Measurements from ENCODE around the gene TMEM101.
"Not testable (repeated sequence)": the region's sequence is repeated elsewhere in the genome, so short reads cannot be mapped to it uniquely, and the experiment has no call there.

The TMEM101 gene

GRCh38 chr17:43999024-43999423 is 15.7 kb downstream of the TMEM101 start:
- DNase-seq (ENCODE audit: low read depth) = no peak
- no peak overlapping the region for H3K4me3 ChIP-seq (ENCODE audit: low read depth, low read length)
- TF ChIP-seq CTCF (conservative IDR thresholded peaks at IDR 0.05; ENCODE audit: low read depth, low read length) = no peak

DNA sequence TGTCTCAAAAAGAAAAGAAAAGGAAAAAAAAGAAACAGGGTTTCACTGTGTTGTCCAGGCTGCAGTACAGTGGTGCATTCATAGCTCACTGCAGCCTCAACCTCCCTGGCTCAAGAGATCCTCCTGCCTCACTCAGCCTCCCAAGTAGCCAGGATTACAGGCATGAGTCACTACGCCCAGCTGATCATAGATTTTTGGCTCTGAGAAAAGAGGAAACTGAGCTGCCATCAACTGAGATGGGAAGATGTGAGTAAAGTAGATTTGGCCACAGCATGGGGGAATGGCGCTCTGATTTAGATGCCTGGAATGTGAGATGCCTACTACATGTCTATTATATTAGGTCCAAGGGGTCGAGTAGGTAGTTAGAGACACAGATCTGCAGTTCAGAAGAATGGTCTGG is 16.2 kb downstream of the TMEM101 start:
- TF ChIP-seq CTCF (conservative IDR thresholded peaks at IDR 0.05; ENCODE audit: low read depth, low read length) = no peak
- peak; percentile 57 for DNase-seq (ENCODE audit: low read depth)
- no peak overlapping the region for H3K4me3 ChIP-seq (ENCODE audit: low read depth, low read length)

GRCh38 chr17:43997180-43997579 is 17.6 kb downstream of the TMEM101 start:
- H3K4me3 ChIP-seq (ENCODE audit: low read depth, low read length); DNase-seq (ENCODE audit: low read depth): not testable (repeated sequence)

GRCh38 chr17:43995150-43995471 is 19.7 kb downstream of the TMEM101 start:
- no peak overlapping the region for H3K4me3 ChIP-seq (ENCODE audit: low read depth, low read length)
- no peak for DNase-seq (ENCODE audit: low read depth)

GRCh38 chr17:43994272-43995149 is 20.3 kb downstream of the TMEM101 start:
- DNase-seq (ENCODE audit: low read depth) = peak; percentile 67
- peak overlapping the region; percentile 48 for H3K4me3 ChIP-seq (ENCODE audit: low read depth, low read length)
- peak; percentile 88 for TF ChIP-seq CTCF (conservative IDR thresholded peaks at IDR 0.05; ENCODE audit: low read depth, low read length)

More at GRCh38 chr17:43995150-43995471, 19.7 kb downstream of the TMEM101 start:
- TF ChIP-seq CTCF (conservative IDR thresholded peaks at IDR 0.05; ENCODE audit: low read depth, low read length) = no peak

DNA sequence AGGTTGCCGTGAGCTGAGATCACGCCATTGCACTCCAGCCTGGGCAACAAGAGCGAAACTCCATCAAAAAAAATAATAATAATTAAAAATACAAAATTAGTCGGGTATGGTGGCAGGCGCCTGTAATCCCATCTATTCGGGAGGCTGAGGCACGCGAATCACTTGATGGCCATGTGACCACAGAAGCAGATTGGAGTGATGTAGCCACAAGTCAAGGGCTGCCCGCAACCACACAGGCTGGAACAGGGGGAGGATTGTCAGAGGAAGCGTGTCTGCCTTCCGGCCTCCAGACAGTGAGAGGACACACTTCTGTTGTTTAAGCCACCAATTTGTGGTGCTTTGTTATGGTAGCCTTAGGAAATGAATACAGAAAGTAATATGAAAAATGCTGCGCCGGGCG is 22.1 kb downstream of the TMEM101 start:
- TF ChIP-seq CTCF (conservative IDR thresholded peaks at IDR 0.05; ENCODE audit: low read depth, low read length) = no peak
- DNase-seq (ENCODE audit: low read depth) = no peak
- no peak overlapping the region for H3K4me3 ChIP-seq (ENCODE audit: low read depth, low read length)

DNA sequence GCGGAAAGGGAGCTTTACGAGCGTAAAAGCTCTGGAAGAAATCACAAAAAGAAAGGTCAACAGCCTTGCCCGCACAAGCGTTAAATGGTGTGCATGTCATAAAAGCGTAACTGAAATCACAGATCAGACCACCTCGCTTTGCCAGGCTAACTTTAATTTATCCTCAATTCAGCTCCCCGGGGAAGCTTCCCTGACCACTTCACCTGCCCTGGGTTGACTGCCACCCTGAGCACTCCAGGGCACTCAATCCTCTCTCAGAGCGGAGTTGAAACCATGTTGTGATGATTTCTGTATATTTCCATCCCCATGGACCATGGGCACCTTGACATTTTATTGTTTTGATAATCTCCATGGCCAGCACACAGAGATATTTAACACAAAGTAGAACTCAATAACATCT is 26.5 kb downstream of the TMEM101 start:
- TF ChIP-seq CTCF (conservative IDR thresholded peaks at IDR 0.05; ENCODE audit: low read depth, low read length) = no peak
- H3K4me3 ChIP-seq (ENCODE audit: low read depth, low read length) = no peak overlapping the region

More for the DNA sequence above, 26.5 kb downstream of the TMEM101 start:
- DNase-seq (ENCODE audit: low read depth) = no peak
